Measurements from ENCODE around the gene B3GNT3.
"Not testable (repeated sequence)": the region's sequence is repeated elsewhere in the genome, so short reads cannot be mapped to it uniquely, and the experiment has no call there.

B3GNT3 gene

GRCh38 chr19:17795495-17795856 lies 538 bp downstream of the B3GNT3 start:
- no peak overlapping the region for H3K27ac ChIP-seq (ENCODE audit: low read depth, low read length)
- H3K36me3 ChIP-seq (ENCODE audit: control insufficient read depth, insufficient read depth, low read length): no peaks in the 10 kb centered on the region
- peak overlapping the region; percentile 61 for H3K4me3 ChIP-seq (ENCODE audit: low read length)
- H3K27me3 ChIP-seq (ENCODE audit: control insufficient read depth, insufficient read depth, low read length): peaks cover 12% of the 10 kb centered on the region
- peak overlapping the region; percentile 72 for H3K9ac ChIP-seq (ENCODE audit: low read length)
- H3K4me1 ChIP-seq (ENCODE audit: control insufficient read depth, insufficient read depth, low read length): no peaks in the 10 kb centered on the region

GRCh38 chr19:17796013-17796837 lies 1.3 kb downstream of the B3GNT3 start:
- Histone ChIP-seq H3K9ac (ENCODE audit: low read length) (peak overlapping the region; percentile 72), H3K4me3 (ENCODE audit: low read length) (peak overlapping the region; percentile 61), H3K36me3 (ENCODE audit: control insufficient read depth, insufficient read depth, low read length) (no peaks in the 10 kb centered on the region), H3K27ac (ENCODE audit: low read depth, low read length) (no peak overlapping the region), H3K4me1 (ENCODE audit: control insufficient read depth, insufficient read depth, low read length) (no peaks in the 10 kb centered on the region), H3K27me3 (ENCODE audit: control insufficient read depth, insufficient read depth, low read length) (peaks cover 12% of the 10 kb centered on the region)

DNA sequence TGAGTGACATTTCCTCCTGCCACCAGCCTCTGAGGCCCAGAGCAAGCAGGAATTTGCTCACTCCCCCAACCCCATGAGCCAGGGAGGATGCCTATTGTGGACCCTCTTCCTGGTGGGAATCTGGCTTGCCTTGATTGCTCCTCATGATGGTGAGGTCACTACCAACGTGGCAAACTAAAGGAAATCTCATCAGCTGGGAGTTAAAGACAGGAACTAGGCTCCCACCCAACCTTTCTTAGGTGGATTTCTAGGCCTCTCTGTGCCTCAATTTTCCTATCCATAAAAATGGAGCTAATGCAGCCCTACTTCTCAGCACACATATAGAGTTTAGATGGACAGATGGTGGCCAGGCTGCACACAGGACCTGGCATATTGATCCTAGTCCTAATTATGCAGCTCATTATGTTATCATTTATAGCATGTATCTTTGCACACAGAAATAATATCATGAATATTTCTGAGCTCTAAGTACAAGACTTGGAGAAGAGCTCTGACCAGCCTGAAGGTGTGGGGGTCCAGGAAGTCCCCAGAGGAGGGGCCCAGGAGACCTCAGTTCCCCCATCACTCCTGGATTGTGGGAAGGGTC lies 2.0 kb downstream of the B3GNT3 start:
- H3K27ac ChIP-seq (ENCODE audit: low read depth, low read length): no peak overlapping the region
- no peaks in the 10 kb centered on the region for H3K4me1 ChIP-seq (ENCODE audit: control insufficient read depth, insufficient read depth, low read length)
- H3K4me3 ChIP-seq (ENCODE audit: low read length): no peak overlapping the region
- H3K36me3 ChIP-seq (ENCODE audit: control insufficient read depth, insufficient read depth, low read length): no peaks in the 10 kb centered on the region
- no peak overlapping the region for H3K9ac ChIP-seq (ENCODE audit: low read length)
- H3K27me3 ChIP-seq (ENCODE audit: control insufficient read depth, insufficient read depth, low read length): peaks cover 12% of the 10 kb centered on the region

DNA sequence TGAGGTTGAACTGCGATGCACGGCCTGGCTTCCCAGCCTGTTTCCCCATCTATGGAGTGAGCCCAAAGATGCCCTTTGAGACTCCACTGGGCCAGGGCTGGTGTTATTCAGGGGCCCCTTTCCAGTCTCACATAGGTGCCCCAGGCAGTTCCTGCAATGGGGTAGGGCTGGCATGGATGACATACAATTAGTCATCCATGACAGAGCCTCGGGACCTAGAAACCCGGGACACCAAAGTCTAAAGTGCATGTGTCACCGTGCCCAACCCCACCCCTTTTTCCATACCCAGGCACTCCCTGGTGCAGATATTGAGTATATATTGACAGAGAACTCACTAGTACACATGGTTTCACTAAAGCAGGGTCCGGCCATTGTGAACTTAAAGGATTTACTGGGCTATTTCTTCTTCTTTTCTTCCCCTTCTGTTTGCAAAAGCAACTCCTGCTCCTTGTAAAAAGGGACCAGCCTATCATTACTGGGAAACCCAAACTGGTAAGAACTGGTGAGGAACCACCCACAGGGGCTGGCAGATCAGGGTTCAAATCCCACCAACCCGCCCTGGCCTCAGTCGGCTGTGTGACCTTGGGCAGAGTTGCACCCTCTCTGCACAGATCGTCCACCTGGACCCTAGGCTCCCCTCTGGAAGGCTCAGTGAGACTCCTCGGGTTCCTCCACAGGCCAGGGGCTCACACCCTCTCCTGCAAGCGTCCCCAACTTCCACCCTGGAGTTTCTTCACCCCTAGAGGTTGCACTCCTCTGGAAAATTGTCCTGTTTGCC lies 2.7 kb downstream of the B3GNT3 start:
- Histone ChIP-seq H3K4me1 (ENCODE audit: control insufficient read depth, insufficient read depth, low read length) (no peaks in the 10 kb centered on the region), H3K4me3 (ENCODE audit: low read length) (peak overlapping the region; percentile 2), H3K27ac (ENCODE audit: low read depth, low read length) (no peak overlapping the region), H3K36me3 (ENCODE audit: control insufficient read depth, insufficient read depth, low read length) (no peaks in the 10 kb centered on the region), H3K27me3 (ENCODE audit: control insufficient read depth, insufficient read depth, low read length) (peaks cover 12% of the 10 kb centered on the region), H3K9ac (ENCODE audit: low read length) (no peak overlapping the region)

DNA sequence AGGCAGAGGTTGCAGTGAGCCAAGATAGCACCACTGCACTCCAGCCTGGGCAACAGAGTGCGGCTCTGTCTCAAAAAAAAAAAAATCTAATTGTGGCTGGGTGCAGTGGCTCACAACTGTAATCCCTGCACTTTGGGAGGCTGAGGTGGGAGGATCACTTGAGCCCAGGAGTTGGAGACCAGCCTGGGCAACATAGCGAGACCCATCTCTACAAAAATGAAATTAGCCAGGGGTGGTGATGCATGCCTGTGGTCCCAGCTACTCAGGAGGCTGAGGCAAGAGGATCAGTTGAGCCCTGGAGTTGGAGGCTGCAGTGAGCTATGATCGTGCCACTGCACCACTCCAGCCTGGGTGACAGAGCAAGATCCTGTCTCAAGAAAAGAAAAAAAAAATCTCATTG lies 3.7 kb downstream of the B3GNT3 start:
- H3K9ac ChIP-seq (ENCODE audit: low read length); H3K4me1 ChIP-seq (ENCODE audit: control insufficient read depth, insufficient read depth, low read length); H3K27ac ChIP-seq (ENCODE audit: low read depth, low read length); H3K36me3 ChIP-seq (ENCODE audit: control insufficient read depth, insufficient read depth, low read length); H3K4me3 ChIP-seq (ENCODE audit: low read length): not testable (repeated sequence)
- peaks cover 12% of the 10 kb centered on the region for H3K27me3 ChIP-seq (ENCODE audit: control insufficient read depth, insufficient read depth, low read length)

GRCh38 chr19:17802137-17802858 lies 7.4 kb downstream of the B3GNT3 start:
- H3K9ac ChIP-seq (ENCODE audit: low read length): no peak overlapping the region
- no peaks in the 10 kb centered on the region for H3K27me3 ChIP-seq (ENCODE audit: control insufficient read depth, insufficient read depth, low read length)
- H3K4me3 ChIP-seq (ENCODE audit: low read length): no peak overlapping the region
- no peak overlapping the region for H3K27ac ChIP-seq (ENCODE audit: low read depth, low read length)
- no peaks in the 10 kb centered on the region for H3K4me1 ChIP-seq (ENCODE audit: control insufficient read depth, insufficient read depth, low read length)
- no peaks in the 10 kb centered on the region for H3K36me3 ChIP-seq (ENCODE audit: control insufficient read depth, insufficient read depth, low read length)

- no peaks in the 10 kb centered on the region for H3K36me3 ChIP-seq (ENCODE audit: control insufficient read depth, insufficient read depth, low read length)
- H3K4me1 ChIP-seq (ENCODE audit: control insufficient read depth, insufficient read depth, low read length): no peaks in the 10 kb centered on the region
- no peak overlapping the region for H3K4me3 ChIP-seq (ENCODE audit: low read length)
- no peak overlapping the region for H3K9ac ChIP-seq (ENCODE audit: low read length)
- H3K27ac ChIP-seq (ENCODE audit: low read depth, low read length): no peak overlapping the region
- H3K27me3 ChIP-seq (ENCODE audit: control insufficient read depth, insufficient read depth, low read length): no peaks in the 10 kb centered on the region
Measured at GRCh38 chr19:17803264-17803896, 8.4 kb downstream of the B3GNT3 start.

DNA sequence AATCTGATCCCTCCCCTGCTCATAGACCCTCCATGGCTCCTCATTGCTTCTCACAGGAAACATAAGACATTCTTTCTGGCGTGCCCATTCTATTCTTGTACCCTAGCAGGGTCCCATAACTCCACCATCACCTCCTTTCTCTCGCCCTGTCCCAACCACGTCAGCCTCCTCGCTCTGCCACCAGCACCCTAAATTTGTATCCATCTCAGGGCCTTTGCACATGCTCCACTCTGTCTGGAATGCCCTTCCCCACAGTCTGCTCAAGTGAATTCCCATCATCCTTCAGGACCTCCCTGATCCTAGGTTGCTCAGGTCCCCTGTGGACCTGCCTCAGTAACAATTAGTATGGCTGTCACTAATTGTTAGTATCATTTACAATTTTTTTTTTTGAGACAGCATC lies 10.5 kb downstream of the B3GNT3 start:
- no peak overlapping the region for H3K4me3 ChIP-seq (ENCODE audit: low read length)
- no peak overlapping the region for H3K27ac ChIP-seq (ENCODE audit: low read depth, low read length)
- no peaks in the 10 kb centered on the region for H3K4me1 ChIP-seq (ENCODE audit: control insufficient read depth, insufficient read depth, low read length)
- H3K27me3 ChIP-seq (ENCODE audit: control insufficient read depth, insufficient read depth, low read length): no peaks in the 10 kb centered on the region
- no peaks in the 10 kb centered on the region for H3K36me3 ChIP-seq (ENCODE audit: control insufficient read depth, insufficient read depth, low read length)
- H3K9ac ChIP-seq (ENCODE audit: low read length): no peak overlapping the region

DNA sequence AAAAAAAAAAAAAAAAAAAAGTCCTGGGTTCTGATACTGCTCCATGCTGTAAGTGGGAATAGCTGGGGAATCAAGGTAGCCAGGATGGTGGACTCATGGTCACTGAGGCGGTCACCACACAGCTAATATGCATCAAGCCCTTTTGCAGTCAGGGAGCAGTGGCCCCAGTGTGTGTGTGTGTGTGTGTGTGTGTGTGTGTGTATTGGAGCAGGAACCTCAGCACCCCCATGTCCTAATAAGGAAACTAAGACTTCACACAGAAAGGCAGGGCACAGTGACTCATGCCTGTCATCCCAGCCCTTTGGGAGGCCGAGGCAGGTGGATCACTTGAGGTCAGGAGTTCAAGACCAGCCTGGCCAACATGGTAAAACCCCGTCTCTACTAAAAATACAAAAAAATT lies 12.0 kb downstream of the B3GNT3 start:
- no peaks in the 10 kb centered on the region for H3K4me1 ChIP-seq (ENCODE audit: control insufficient read depth, insufficient read depth, low read length)
- H3K27ac ChIP-seq (ENCODE audit: low read depth, low read length): no peak overlapping the region
- no peaks in the 10 kb centered on the region for H3K27me3 ChIP-seq (ENCODE audit: control insufficient read depth, insufficient read depth, low read length)
- no peaks in the 10 kb centered on the region for H3K36me3 ChIP-seq (ENCODE audit: control insufficient read depth, insufficient read depth, low read length)
- H3K4me3 ChIP-seq (ENCODE audit: low read length): no peak overlapping the region
- no peak overlapping the region for H3K9ac ChIP-seq (ENCODE audit: low read length)

DNA sequence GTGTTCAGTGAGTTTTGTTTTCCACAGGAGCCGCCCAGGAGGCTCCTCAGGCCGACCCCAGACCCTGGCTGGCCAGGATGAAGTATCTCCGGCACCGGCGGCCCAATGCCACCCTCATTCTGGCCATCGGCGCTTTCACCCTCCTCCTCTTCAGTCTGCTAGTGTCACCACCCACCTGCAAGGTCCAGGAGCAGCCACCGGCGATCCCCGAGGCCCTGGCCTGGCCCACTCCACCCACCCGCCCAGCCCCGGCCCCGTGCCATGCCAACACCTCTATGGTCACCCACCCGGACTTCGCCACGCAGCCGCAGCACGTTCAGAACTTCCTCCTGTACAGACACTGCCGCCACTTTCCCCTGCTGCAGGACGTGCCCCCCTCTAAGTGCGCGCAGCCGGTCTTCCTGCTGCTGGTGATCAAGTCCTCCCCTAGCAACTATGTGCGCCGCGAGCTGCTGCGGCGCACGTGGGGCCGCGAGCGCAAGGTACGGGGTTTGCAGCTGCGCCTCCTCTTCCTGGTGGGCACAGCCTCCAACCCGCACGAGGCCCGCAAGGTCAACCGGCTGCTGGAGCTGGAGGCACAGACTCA lies 12.9 kb downstream of the B3GNT3 start:
- Histone ChIP-seq H3K36me3 (ENCODE audit: control insufficient read depth, insufficient read depth, low read length) (peaks cover 3% of the 10 kb centered on the region), H3K27me3 (ENCODE audit: control insufficient read depth, insufficient read depth, low read length) (no peaks in the 10 kb centered on the region), H3K4me3 (ENCODE audit: low read length) (no peak overlapping the region), H3K27ac (ENCODE audit: low read depth, low read length) (no peak overlapping the region), H3K9ac (ENCODE audit: low read length) (no peak overlapping the region), H3K4me1 (ENCODE audit: control insufficient read depth, insufficient read depth, low read length) (no peaks in the 10 kb centered on the region)

GRCh38 chr19:17811103-17811502 lies 16.2 kb downstream of the B3GNT3 start:
- Histone ChIP-seq H3K36me3 (ENCODE audit: control insufficient read depth, insufficient read depth, low read length) (peaks cover 3% of the 10 kb centered on the region), H3K9ac (ENCODE audit: low read length) (no peak overlapping the region), H3K27ac (ENCODE audit: low read depth, low read length) (no peak overlapping the region), H3K27me3 (ENCODE audit: control insufficient read depth, insufficient read depth, low read length) (peaks cover 3% of the 10 kb centered on the region), H3K4me3 (ENCODE audit: low read length) (no peak overlapping the region), H3K4me1 (ENCODE audit: control insufficient read depth, insufficient read depth, low read length) (no peaks in the 10 kb centered on the region)
